Mucosa of descending colon (tissue), 3 donors: ENCODE data around the gene MX1. TPM values are rescaled to one million over a fixed set of nuclear protein-coding genes. Genes with fewer than 3 reads are reported as not detected.

Experiments used
- ATAC-seq: fragments of 200-7000 bp; cut with Tn5 transposase; one replicate; pipeline ENCODE4 v1.9.1; 2020; ENCODE audit warnings: mild to moderate bottlenecking, moderate library complexity
- DNase-seq, 3 donors: peaks; one replicate each; pipeline ENCODE4 v3.0.0-alpha.2; 2020
- H3K36me3 ChIP-seq: fragments of 200-600 bp; one replicate; pipeline ENCODE4 v1.8.0; 2021; ENCODE audit warnings: low read depth, mild to moderate bottlenecking
- H3K4me1 ChIP-seq: fragments of 200-600 bp; one replicate; pipeline ENCODE4 v1.8.0; 2021; ENCODE audit warnings: low read depth, mild to moderate bottlenecking
- H3K4me3 ChIP-seq: fragments of 200-600 bp; one replicate; pipeline ENCODE4 v1.8.0; 2021; ENCODE audit warnings: mild to moderate bottlenecking
- H3K9me3 ChIP-seq: fragments of 200-600 bp; one replicate; pipeline ENCODE4 v1.8.0; 2021; ENCODE audit warnings: mild to moderate bottlenecking
- CTCF ChIP-seq: fragments of 200-600 bp; IDR thresholded peaks from one replicate; pipeline ENCODE4 v1.8.0; 2022; ENCODE audit warnings: antibody characterized with exemption, mild to moderate bottlenecking
- intact Hi-C, 2 donors: fragments of 100-400 bp; cut with DNase I in 1 of 2; cut with micrococcal nuclease in 1 of 2; formaldehyde crosslinking; loops; one replicate each; pipeline versions ENCODE4 v1.11.0 to v1.11.1; 2022; cut with DNase I, micrococcal nuclease
- total RNA-seq, 3 donors: library from RNA; stranded (reverse); fragmentation: NEBNext Ultra II Directional in 2 of 3; extraction: Animal tissue kit (Norgen Biotek cat#: 25700) in 2 of 3; gene quantifications; one replicate each; pipeline versions ENCODE4 v1.2.1 to v1.2.4, GENCODE V29; 2021 to 2023
- donor health status: DM: no; HTN: no; CAD: no; lungs with moderate emphysema.
- donor health status: DM: no; HTN: no; CAD: no.
- donor health status: DM: no; HTN: yes; CAD: no.

The MX1 gene
- total RNA-seq, 3 donors from 2014 or later: 30.7 to 78.5 (median 31.2) TPM

- no peaks in the 10 kb centered on the region for H3K9me3 ChIP-seq
- H3K36me3 ChIP-seq: no peaks in the 10 kb centered on the region
- H3K4me3 ChIP-seq: no peak overlapping the region
- TF ChIP-seq CTCF: no peak
- intact Hi-C loops: no loop called here
- ATAC-seq: peak; percentile 87
- no peaks in the 10 kb centered on the region for H3K4me1 ChIP-seq
- DNase-seq: peak in 2 of 3 donors; percentile 52 to 69
These were observed 26.0 kb downstream of the MX1 start for GRCh38 chr21:41451753-41452676.

GRCh38 chr21:41453198-41453597 is 27.2 kb downstream of the MX1 start:
- Histone ChIP-seq H3K9me3 (no peaks in the 10 kb centered on the region), H3K4me3 (no peak overlapping the region), H3K36me3 (no peaks in the 10 kb centered on the region), H3K4me1 (no peaks in the 10 kb centered on the region)
- intact Hi-C loops: no loop called here
- no peak for TF ChIP-seq CTCF
- DNase-seq (no peak), ATAC-seq (no peak)

DNA sequence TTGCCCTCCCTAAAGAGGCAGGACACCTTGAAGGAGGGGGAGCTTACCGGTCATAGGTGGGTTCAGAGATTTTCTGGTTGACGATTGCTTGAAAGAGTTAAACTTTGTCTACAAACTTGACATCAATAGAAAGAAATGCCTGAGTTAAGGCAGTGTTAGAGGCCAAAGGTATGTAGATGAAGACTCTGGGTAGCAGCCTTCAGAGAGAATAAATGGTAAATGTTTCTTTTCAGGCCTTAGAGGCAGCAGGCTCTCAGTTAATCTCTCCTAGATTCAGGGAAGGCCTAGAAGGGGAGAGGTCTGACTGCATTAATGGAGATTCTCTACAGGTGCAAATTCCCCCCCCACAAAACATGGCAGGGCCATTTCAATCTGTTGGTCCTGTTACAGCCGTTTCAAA is 27.7 kb downstream of the MX1 start:
- no peaks in the 10 kb centered on the region for H3K36me3 ChIP-seq
- no peak for ATAC-seq
- DNase-seq: no peak
- intact Hi-C loops: no loop called here
- no peak overlapping the region for H3K4me3 ChIP-seq
- no peak for TF ChIP-seq CTCF
- H3K9me3 ChIP-seq: no peaks in the 10 kb centered on the region
- no peaks in the 10 kb centered on the region for H3K4me1 ChIP-seq

DNA sequence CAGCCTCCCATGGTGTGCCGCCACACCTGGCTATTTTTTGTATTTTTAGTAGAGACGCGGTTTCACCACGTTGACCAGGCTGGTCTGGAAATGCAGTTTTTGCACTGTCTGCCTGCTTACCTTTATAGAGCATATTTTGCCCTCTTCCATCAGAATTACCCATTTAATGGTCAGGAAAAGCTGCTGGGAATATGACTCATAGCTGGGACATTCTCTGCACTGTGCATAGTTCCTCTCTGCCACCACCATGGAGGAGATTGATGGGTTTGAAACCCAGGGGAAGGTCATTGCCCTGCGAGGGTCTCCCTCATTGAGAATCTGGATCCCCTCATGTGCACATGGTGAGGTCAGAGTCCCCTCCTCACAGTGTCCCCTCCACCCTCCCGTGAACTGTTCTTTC is 32.1 kb downstream of the MX1 start:
- TF ChIP-seq CTCF: no peak
- DNase-seq: no peak
- no peaks in the 10 kb centered on the region for H3K4me1 ChIP-seq
- intact Hi-C loops: no loop called here
- H3K36me3 ChIP-seq: no peaks in the 10 kb centered on the region
- no peak overlapping the region for H3K4me3 ChIP-seq
- ATAC-seq: no peak
- no peaks in the 10 kb centered on the region for H3K9me3 ChIP-seq

DNA sequence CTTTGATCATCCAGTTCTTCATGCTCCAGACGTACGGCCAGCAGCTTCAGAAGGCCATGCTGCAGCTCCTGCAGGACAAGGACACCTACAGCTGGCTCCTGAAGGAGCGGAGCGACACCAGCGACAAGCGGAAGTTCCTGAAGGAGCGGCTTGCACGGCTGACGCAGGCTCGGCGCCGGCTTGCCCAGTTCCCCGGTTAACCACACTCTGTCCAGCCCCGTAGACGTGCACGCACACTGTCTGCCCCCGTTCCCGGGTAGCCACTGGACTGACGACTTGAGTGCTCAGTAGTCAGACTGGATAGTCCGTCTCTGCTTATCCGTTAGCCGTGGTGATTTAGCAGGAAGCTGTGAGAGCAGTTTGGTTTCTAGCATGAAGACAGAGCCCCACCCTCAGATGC is 32.5 kb downstream of the MX1 start:
- Histone ChIP-seq H3K9me3 (no peaks in the 10 kb centered on the region), H3K36me3 (no peaks in the 10 kb centered on the region), H3K4me3 (no peak overlapping the region), H3K4me1 (no peaks in the 10 kb centered on the region)
- no peak for TF ChIP-seq CTCF
- ATAC-seq: no peak
- intact Hi-C loops: no loop called here
- no peak for DNase-seq
